Measurements from ENCODE around the gene YKT6. TPM values are rescaled to one million over a fixed set of nuclear protein-coding genes. Genes with fewer than 3 reads are reported as not detected.

Gene YKT6
- polyA plus RNA-seq, 3 donors = 76.8 to 77.6 (median 77.0) TPM

DNA sequence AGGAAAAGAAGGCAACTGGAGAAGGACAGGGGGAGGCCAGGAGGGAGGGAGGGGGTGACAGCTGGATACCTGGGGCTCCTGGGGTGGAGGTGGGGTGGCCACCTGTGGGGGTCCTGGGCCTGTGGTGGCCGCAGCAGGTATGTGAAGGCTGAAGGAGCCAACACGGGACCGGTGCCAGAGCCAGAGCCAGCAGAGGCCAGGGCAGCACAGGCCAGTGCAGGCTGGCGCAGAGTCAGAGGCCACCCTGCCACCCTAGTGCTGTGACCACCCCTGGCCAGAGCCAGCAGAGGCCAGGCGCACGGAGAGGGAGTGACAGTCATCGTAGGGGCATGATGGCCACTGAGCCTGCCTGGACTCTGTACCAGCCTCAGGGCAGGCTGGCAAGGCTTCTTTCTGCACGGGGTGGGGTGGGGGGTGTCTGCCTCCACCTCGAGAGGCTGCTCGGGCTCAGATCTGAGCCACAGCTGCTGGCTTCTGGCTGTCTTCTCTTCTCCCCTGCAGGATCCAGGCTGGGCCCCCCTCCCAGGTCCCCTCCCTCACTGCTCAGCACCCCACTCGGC lies 28.8 kb downstream of the YKT6 start:
- DNase-seq (ENCODE audit: low read depth in 3 of 3, low spot score in 2 of 3) = no peak

GRCh38 chr7:44230286-44230685 lies 29.5 kb downstream of the YKT6 start:
- no peak for DNase-seq (ENCODE audit: low read depth in 3 of 3, low spot score in 2 of 3)

GRCh38 chr7:44231088-44231487 lies 30.3 kb downstream of the YKT6 start:
- no peak for DNase-seq (ENCODE audit: low read depth in 3 of 3, low spot score in 2 of 3)

GRCh38 chr7:44232396-44232795 lies 31.6 kb downstream of the YKT6 start:
- DNase-seq (ENCODE audit: low read depth in 3 of 3, low spot score in 2 of 3) = no peak

DNA sequence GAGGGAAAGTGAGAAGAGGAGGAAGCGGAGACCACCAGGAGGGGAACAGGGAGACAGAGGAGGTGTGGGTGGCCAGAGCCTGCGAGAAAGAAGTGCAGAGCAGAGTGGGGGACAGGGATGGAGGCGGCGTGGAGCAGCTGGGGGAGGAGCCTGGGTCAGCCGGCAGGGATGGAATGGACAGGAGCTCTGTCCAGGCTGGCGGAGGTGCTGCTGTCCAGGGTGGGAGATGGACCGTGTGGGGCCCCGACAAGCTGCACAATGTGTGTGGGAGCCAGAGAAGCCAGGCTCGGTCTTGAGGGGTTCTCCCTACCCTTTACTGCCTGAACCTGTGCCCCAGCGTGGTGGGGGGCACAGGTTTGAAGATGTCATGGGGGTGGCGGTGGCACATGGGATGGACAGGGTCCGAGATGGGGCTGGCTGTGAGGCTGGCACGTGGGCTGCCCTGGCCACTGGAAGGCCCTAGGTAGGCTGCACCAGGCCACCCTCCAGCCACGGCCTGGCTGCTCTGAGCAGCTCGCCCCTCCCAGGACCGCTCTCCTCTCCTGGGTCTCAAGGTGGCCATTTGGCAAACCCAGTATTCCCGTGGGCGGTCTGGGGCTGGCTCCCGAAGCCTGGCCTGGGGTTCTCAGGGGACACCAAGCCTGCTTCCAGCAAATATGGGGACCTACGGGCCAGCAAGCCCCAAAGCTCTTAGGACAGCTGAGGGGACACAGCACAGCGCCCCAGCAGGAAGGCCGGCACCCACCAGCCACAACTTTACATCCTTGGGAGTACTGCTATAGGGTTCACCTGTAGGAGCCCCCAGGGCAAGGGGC lies 32.3 kb downstream of the YKT6 start:
- DNase-seq (ENCODE audit: low read depth in 3 of 3, low spot score in 2 of 3) = no peak

- DNase-seq (ENCODE audit: low read depth in 3 of 3, low spot score in 2 of 3) = no peak
These were observed 34.3 kb downstream of the YKT6 start for GRCh38 chr7:44235066-44235465.

DNA sequence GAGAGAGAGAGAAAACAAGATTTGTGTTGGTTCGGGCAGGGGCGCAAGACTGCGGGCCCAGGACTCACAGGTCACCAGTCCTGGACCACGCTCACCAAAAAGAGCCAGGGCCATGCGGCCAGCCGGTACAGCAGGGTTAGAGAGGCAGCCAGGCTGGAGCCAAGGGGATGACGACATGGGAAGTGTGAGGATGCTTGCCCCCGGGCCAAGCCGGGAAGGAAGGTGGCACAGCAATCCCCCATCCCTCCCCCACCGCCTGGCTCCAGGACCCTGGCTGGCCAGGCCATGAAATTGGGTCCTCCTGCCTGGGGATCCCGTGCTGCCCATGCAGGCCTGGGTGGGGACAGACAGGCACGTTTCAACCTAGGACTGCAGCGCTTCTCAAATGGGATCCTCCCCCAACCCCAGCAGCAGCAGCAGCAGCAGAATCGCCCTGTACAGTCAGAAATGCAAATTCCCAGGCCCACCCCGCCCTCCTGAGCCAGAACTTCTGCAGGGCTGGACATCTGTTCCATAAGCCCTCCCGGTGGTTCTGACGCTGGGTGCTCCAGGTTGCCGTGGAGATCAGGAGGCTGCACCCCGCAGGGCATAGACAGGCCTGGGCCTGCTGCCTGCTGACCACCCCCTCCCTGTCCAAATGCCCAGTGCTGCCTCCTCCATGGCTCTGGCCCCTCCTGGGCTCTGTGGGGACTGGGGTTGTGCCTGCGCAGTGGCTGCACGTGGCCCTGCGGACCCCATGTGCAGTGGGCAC lies 35.0 kb downstream of the YKT6 start:
- no peak for DNase-seq (ENCODE audit: low read depth in 3 of 3, low spot score in 2 of 3)

DNA sequence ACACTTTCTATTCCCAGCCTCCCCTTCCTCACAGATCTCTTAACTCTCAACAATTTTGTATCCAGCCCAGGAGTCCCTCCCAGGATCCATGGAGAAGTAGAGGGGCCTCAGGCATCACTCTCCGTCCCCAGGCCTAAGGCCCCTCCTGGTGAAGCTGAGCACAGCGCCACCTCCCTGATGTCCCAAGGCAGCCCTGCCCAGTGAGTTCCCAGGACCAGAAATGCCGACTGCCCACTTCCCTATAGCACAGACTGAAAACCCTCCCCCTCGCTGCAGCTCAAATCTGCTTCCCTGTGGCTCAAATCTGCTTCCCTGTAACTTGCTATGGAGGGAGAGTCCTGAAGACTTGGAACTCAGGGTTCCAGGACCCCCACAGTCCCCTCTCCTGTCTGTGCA lies 35.6 kb downstream of the YKT6 start:
- no peak for DNase-seq (ENCODE audit: low read depth in 3 of 3, low spot score in 2 of 3)

- no peak for DNase-seq (ENCODE audit: low read depth in 3 of 3, low spot score in 2 of 3)
These were observed 36.9 kb downstream of the YKT6 start for GRCh38 chr7:44237696-44238095.

DNA sequence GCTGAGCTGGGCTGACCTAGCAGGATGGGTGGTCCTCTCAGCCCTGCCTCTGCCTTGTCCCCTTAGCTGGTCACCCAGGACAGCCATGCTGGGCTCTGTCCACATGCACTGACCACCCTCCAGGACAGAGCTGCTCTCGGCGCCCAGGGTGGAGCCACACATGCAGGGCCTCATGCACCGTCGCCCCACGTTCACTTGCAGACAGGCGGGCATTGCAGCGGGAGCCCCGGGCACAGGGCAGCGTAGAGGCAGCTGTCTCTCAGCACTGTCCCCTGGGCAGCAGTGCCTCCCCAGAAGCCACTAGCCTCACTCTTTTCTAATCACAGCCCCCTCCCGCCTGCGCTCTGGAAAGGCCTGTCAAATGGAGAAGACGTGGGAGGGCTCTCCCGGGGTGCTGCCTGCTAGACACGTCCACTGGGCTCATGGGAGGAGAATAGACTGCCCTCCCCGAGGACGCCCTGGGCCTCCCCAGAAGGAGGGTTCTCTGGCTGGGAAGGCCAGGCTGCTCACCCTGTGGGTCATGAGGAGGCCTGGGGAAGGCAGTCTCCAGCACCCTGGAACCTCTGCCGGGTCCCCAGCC lies 37.4 kb downstream of the YKT6 start:
- no peak for DNase-seq (ENCODE audit: low read depth in 3 of 3, low spot score in 2 of 3)

DNA sequence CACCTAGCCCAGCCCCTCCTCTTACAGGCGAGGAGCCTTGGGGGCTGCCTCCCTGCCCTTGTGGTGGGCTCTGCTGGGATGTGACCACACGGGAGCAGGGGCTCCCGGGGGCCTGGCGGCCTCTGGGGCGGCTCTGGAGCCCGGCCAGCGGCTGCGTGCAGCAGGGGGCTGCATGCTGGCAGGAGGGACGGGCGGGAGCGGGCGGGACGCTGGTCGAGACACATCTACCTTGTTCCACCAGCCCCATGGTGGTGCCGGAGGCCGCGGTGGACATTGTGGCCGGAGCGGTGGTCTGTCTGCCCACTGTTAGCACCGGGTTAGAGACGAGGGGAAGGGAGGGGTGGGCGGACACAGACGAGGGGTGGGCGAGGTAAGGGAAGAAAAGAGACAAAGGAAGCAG lies 38.6 kb downstream of the YKT6 start:
- DNase-seq (ENCODE audit: low read depth in 3 of 3, low spot score in 2 of 3) = no peak

DNA sequence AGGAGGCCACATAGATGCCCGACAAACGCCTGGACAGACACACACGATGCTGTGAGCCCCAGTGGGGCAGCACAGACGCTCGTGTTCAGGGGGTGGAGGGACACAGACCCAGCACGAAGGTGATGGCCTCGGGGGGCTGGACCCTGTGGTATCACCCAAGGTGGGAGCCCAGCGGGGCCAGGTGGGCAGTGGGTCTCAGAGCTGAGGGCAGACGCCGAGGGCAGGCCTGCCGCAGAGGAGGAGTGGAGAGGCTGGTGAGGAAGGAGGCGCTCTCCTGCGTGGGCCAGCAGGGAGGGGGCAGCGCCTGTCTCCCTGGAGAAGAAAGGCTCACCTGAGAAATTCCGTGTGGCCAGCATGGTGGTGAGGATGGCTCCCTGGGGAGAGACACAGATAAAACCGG lies 39.6 kb downstream of the YKT6 start:
- DNase-seq (ENCODE audit: low read depth in 3 of 3, low spot score in 2 of 3) = no peak

DNA sequence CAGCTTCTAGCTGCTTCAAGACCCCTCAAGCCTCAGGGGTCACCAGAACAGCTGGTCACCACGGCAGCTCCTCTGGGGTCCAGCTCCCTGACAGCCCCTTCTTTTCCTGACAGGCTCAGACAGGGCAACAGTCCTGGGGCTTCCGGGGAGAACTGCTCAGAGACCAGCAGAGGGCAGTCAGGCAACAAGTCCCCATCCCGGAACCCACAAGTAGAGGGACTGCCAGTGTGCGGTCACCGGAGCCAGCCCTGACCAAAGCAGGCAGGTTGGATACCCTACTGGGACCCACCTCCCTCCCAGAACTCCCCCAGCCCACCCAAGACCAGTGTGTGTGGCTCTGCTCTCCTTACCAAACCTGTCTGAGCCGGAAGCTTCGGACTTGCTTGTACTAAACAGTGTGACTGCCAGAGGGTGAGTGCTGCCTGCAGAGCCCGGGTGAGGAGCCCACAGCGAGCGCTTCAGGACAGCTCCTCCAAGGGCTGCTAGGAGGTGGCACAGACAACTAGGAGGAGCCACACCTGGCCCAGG lies 40.3 kb downstream of the YKT6 start:
- peak in 2 of 3 donors; percentile 42 to 53 for DNase-seq (ENCODE audit: low read depth in 3 of 3, low spot score in 2 of 3)

DNA sequence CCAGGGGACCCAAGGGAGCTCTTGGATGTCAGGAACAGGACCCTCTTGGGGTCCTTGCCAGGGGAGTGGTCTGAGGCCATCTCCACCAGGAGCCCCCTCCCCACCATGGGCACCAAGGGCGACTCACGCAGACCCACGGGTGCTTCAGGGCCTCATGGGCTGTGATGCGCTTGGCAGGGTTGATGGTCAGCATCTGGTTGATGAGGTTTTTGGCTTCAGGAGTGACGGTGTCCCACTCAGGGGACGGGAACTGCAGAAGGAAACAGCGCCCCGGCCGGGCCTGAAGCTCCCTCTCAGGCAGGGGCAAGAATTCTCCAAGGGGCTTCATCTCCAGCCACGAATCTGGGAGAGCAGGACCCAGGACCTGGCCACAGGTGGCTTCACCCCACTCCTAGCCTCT lies 41.3 kb downstream of the YKT6 start:
- no peak for DNase-seq (ENCODE audit: low read depth in 3 of 3, low spot score in 2 of 3)

DNA sequence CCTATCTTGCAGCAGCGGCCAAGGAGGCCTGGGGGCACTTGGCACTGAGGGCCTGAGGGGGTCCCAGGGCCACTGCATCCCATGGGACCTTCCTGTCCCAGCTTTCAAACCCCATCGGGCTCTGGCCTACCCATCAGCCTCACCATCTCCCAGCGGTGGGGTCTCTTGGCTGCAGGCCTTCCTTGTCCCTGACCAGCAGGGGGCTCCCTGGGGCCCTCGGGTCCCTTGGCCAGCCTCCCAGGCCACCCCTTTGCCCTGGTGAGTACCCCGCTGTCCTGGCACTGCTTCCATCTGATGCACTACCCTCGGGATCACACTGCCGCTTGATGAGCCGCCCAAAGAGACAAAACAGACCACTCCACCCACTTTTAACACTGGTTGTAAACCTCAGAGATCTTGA lies 43.5 kb downstream of the YKT6 start:
- no peak for DNase-seq (ENCODE audit: low read depth in 3 of 3, low spot score in 2 of 3)

DNA sequence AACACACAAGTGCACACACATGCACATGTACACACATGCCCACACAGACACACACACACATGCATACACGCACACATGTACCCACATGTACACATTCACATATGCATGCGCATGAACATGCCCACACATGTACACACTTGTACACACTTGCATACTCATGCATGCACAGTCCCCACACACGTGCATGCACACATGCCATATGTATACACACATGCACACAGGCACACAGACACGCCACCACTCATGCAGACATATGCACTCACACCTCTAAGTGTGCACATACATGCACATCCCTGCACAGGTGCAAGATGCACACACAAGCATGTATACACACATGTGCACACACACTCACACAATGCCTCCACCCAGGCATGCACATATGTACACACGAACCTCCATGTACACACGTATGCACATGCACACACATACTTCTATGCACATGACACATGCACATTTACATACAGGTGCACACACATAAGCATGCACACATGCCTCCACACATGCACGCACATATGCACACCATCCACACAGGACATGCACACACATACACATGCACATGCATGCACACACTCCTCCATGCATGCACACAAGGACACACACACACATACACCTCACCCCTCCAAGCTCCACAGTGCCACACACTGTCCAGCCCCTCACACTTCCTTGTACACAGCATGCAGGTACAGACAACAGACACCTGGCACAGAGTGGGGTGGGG lies 45.8 kb downstream of the YKT6 start:
- DNase-seq (ENCODE audit: low read depth in 3 of 3, low spot score in 2 of 3) = no peak

- no peak for DNase-seq (ENCODE audit: low read depth in 3 of 3, low spot score in 2 of 3)
These were observed 47.3 kb downstream of the YKT6 start for GRCh38 chr7:44247868-44248651.

GRCh38 chr7:44249639-44250234 lies 49.0 kb downstream of the YKT6 start:
- no peak for DNase-seq (ENCODE audit: low read depth in 3 of 3, low spot score in 2 of 3)

DNA sequence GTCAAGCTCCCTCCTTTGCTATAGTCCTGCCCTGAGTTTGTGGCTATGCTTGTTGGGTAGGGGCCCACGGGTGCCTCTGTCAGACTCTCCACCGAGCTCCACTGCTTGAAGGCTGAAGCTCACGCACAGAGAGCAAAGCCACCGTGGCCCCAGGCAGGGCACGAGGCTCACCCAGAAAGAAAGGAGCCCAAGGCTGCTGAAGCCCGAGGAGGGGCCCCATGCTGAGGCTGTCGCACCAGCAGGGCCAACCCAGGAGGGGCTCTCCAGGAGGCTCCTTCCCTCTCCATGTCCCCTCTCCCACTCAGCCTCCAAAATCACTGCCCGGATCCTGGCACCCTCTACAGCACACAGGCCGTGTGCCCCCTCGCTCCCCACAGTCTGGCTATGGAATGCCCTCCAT lies 50.5 kb downstream of the YKT6 start:
- no peak for DNase-seq (ENCODE audit: low read depth in 3 of 3, low spot score in 2 of 3)

Data from right renal cortex interstitium (tissue), 3 donors.